ENCODE measurements around the gene NPY4R.
"Not testable (repeated sequence)": the region's sequence is repeated elsewhere in the genome, so short reads cannot be mapped to it uniquely, and the experiment has no call there.

GRCh38 chr10:46491364-46492114 lies 25.8 kb upstream of the NPY4R start:
- not testable (repeated sequence) for TF ChIP-seq CTCF (conservative IDR thresholded peaks at IDR 0.05; ENCODE audit: low read length); EZH2phosphoT487 (IDR thresholded peaks at IDR 0.05; ENCODE audit: borderline replicate concordance)

Data from Loucy (cell line).